ENCODE results near the gene CHKA.
"Not testable (repeated sequence)": the region's sequence is repeated elsewhere in the genome, so short reads cannot be mapped to it uniquely, and the experiment has no call there.

Gene CHKA

GRCh38 chr11:68117853-68118470, 3.2 kb downstream of the CHKA start:
- in situ Hi-C loops (cut with MboI; ENCODE audit: low sequenced_read_pairs) = no loop called here

- in situ Hi-C loops (cut with MboI; ENCODE audit: low sequenced_read_pairs) = no loop called here
These were observed 4.2 kb downstream of the CHKA start for GRCh38 chr11:68116974-68117373.

- in situ Hi-C loops (cut with MboI; ENCODE audit: low sequenced_read_pairs) = no loop called here
These were observed 5.1 kb downstream of the CHKA start for GRCh38 chr11:68116126-68116525.

GRCh38 chr11:68115285-68115684, 5.9 kb downstream of the CHKA start:
- in situ Hi-C loops (cut with MboI; ENCODE audit: low sequenced_read_pairs) = no loop called here

- in situ Hi-C loops (cut with MboI; ENCODE audit: low sequenced_read_pairs) = no loop called here
These were observed 7.2 kb downstream of the CHKA start for GRCh38 chr11:68113986-68114385.

- in situ Hi-C loops (cut with MboI; ENCODE audit: low sequenced_read_pairs) = no loop called here
These were observed 13.5 kb downstream of the CHKA start for GRCh38 chr11:68107689-68108088.

GRCh38 chr11:68106165-68106940, 14.8 kb downstream of the CHKA start:
- in situ Hi-C loops (cut with MboI; ENCODE audit: low sequenced_read_pairs) = no loop called here

- in situ Hi-C loops (cut with MboI; ENCODE audit: low sequenced_read_pairs) = no loop called here
These were observed 21.4 kb downstream of the CHKA start for GRCh38 chr11:68099474-68100405.

- in situ Hi-C loops (cut with MboI; ENCODE audit: low sequenced_read_pairs) = no loop called here
These were observed 22.1 kb downstream of the CHKA start for GRCh38 chr11:68099057-68099456.

GRCh38 chr11:68096962-68097361, 24.2 kb downstream of the CHKA start:
- in situ Hi-C loops (cut with MboI; ENCODE audit: low sequenced_read_pairs) = no loop called here

- in situ Hi-C loops (cut with MboI; ENCODE audit: low sequenced_read_pairs) = no loop called here
These were observed 27.6 kb downstream of the CHKA start for GRCh38 chr11:68093565-68093964.

- in situ Hi-C loops (cut with MboI; ENCODE audit: low sequenced_read_pairs) = not testable (repeated sequence)
These were observed 28.2 kb downstream of the CHKA start for GRCh38 chr11:68092946-68093345.

- in situ Hi-C loops (cut with MboI; ENCODE audit: low sequenced_read_pairs) = no loop called here
These were observed 28.8 kb downstream of the CHKA start for GRCh38 chr11:68092411-68092810.

- in situ Hi-C loops (cut with MboI; ENCODE audit: low sequenced_read_pairs) = no loop called here
These were observed 30.5 kb downstream of the CHKA start for GRCh38 chr11:68090706-68091105.

- in situ Hi-C loops (cut with MboI; ENCODE audit: low sequenced_read_pairs) = no loop called here
These were observed 30.9 kb downstream of the CHKA start for GRCh38 chr11:68090287-68090686.

- in situ Hi-C loops (cut with MboI; ENCODE audit: low sequenced_read_pairs) = no loop called here
These were observed 31.5 kb downstream of the CHKA start for GRCh38 chr11:68089679-68090078.

GRCh38 chr11:68083517-68083916, 37.7 kb downstream of the CHKA start:
- in situ Hi-C loops (cut with MboI; ENCODE audit: low sequenced_read_pairs) = no loop called here

GRCh38 chr11:68082481-68082880, 38.7 kb downstream of the CHKA start:
- in situ Hi-C loops (cut with MboI; ENCODE audit: low sequenced_read_pairs) = no loop called here

GRCh38 chr11:68081691-68082090, 39.5 kb downstream of the CHKA start:
- in situ Hi-C loops (cut with MboI; ENCODE audit: low sequenced_read_pairs) = no loop called here

GRCh38 chr11:68080860-68081259, 40.3 kb downstream of the CHKA start:
- in situ Hi-C loops (cut with MboI; ENCODE audit: low sequenced_read_pairs) = no loop called here

All from hTERT RPE-1 (cell line).